ENCODE measurements around the gene CTR9.

Gene CTR9

DNA sequence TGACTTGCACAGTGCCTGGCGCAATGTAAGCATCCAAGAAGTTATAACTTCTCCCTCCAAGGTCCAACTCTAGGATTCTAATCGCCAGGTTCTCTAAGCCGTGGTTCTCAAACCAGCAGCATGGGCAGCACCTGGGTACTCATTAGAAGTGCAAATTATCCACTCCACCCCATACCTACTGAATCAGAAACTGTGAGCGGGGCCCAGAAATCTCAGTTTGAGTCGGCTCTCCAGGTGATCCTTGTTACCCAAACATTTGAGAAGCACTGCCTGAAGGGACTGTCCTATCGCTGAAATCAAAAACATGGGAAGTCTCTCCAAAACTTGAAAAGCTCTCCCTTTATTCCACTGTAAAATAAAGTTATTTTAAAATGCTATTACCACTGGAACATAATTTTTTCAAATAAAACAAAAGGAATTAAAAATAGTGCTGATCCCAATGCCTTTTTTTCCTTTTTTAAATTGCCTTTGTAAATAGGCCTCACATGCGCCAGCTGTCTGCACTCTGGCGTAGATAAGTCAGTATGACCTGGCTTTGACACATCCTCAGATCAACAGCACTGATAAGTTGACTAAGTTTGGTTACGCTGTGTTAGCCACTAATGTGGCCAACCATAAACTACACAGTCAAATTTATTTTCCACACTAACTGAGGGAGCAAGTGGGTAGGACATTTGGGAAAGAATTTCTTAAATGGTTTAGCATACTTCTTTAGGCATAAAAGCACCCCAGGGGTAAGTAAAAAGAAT, 8.4 kb upstream of the CTR9 start:
- peak; percentile 13 for DNase-seq (ENCODE audit: low spot score)

DNA sequence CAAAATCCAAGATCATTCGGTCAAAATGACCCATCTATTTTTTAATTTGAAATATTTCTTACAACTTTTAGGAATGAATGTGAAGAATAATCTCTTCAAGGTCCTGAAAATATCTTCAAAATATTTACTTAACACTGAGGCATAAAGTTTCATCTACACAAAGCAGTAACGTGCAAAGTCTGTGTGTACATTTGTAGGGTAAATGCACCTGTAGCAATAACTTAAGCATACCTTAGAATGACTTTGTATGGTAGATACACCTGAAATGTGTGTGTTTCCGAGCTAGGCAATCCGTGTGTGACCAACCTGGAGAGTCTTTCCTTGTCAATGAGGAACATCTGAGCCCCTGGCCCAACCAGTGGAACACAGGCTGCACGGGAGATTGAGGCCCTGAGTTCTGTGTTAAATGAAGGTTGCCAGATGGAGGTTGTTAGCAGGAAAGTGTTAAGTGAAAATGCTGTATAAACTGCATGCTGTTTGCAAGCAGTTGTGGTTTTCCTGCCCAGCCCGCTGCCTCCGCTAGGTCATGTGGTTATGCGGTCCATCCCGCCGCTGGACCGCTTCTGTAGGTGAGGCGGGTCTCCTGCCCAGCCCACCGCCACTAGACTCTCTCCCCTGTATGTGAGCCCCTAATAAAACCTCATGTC, 7.6 kb upstream of the CTR9 start:
- DNase-seq (ENCODE audit: low spot score), result no peak

DNA sequence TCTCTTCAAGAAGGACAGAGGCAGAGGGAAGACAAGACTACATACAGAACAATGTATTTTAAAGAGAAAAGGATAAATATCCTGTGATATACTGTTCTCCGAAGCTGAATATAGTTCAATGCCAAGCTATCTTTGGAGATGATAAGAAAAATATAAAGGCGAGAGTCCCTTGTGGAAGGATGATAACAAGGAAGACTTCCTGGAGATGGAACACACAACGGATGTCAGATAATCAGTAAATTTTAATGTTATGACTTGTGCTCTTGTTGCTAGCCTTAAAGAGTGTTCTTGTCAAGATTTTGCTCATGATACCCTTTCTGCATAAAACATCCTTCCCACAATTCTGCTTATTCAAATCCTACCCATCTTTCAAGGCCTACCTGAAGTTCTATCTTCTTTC, 6.8 kb upstream of the CTR9 start:
- no peak for DNase-seq (ENCODE audit: low spot score)

DNA sequence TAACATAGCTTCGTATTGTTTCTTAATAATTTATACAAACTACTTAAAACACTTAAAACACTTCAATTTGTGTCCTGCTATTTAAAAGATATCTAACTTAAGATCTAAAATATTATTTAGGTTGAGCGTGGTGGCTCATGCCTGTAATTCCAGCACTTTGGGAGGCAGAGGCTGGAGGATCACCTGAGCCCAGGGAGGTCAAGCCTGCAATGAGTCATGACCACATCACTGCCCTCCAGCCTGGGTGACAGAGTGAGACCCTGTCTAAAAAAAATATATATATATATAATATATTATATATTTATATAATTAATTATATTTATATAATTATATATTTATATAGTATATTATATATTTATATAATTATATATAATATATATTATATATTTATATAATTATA, 4.2 kb upstream of the CTR9 start:
- DNase-seq (ENCODE audit: low spot score), result no peak

DNA sequence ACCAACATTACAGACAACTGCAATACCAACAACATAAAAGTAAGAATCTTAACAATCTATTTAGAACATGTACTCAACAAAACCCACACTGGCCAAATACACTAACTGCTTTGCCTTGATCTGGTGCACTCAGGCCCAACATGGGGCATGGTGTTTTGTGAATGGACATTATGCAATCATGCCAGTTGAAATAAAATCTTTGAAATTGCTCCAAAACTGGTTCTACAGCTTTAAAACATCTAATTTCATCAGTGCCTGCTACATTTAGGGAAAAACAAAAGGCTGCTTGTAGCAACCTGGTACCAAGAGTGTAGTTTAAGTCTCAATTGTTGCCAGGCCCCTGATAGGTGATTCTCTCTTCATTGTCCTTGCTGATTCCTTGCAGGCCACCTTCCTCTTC, 3.3 kb upstream of the CTR9 start:
- no peak for DNase-seq (ENCODE audit: low spot score)

DNA sequence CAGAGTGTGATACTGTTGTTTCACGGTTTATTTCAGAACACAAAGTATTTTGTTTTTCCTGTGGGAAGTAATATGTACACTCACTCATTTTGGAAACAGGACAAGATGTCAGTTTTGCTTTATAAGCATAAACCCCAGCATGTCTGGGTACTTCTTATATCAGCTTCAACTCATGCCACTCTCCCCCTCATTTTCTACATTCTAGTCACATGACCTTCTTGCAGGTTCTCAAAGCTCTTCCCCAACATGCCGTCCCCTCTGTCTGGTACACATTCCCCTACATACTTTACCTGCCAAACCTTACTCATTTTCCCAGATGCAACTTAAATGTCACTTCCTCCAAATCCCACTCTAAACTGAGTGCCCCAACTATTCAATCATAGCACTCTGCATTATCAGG, 1.6 kb upstream of the CTR9 start:
- DNase-seq (ENCODE audit: low spot score), result no peak

DNA sequence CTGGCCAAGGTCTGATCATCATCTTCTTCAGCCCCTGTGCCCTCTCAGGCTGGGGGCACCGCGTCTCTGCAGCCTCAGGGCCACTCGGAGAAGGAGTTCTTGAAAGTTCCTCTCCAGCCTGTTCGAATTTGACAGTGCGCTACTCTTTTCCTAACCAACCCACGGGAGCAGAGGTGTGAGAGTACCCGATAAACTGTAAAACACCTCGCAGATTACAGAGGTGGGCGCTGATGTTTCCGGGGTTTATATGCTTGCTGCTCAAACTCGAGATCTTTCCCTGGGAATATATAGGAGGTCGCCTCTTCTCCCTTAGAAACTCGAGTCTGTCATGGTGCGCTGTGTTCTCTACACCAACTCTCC, 515 bp downstream of the CTR9 start:
- no peak for DNase-seq (ENCODE audit: low spot score)

DNA sequence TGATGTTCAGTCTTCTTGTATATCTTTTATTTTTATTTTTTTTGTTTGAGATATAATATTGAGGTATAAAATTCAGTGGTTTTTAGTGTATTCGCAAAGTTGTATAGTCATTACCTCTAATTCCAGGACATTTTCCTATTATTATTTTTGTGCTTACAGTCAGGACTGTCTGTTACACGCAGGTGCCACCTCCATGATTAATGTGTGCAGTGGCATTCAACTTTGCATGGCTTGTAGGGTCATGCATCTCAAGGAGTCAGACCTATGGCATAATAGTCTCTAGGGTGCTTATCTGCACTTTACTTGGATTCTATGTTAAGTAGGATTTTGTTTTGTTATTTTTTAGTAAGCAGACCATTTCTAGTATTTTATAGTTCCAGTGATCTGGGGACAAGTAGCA, 1.0 kb downstream of the CTR9 start:
- DNase-seq (ENCODE audit: low spot score), result no peak

DNA sequence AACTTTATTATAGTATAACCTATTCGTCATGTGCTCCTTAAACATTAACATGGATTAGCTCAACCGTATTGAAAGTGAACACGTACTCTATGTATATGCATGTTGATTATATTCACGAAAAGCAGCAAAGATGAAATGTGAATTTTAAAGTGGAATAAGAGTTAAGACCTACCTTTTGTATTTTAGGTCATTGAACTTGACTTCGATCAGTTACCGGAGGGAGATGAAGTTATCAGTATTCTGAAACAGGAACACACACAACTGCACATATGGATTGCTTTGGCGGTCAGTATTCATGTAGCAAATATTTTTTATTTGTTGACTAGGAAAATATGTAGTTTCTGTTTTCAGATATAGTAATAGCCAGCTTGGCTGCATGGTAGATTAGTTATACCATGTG, 1.4 kb downstream of the CTR9 start:
- DNase-seq (ENCODE audit: low spot score), result no peak

DNA sequence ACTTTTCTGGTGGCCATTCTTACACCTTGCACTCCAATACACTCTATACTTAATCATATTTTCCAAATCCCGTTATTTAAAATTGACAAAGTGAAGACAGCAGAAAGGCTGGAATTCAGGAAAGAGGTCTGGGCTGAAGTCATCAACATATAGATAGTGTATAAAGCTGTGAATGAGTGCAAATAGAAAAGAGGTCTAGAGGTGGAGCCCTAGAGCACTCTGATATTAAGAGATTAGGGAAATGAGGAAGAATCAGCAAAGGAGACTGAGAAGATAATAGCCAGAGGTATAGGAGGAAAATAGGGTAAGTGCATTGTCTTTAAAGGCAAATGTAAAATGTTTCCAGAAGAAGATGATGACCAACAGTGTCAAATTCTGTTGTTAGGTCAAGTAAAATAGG, 7.9 kb downstream of the CTR9 start:
- no peak for DNase-seq (ENCODE audit: low spot score)

DNA sequence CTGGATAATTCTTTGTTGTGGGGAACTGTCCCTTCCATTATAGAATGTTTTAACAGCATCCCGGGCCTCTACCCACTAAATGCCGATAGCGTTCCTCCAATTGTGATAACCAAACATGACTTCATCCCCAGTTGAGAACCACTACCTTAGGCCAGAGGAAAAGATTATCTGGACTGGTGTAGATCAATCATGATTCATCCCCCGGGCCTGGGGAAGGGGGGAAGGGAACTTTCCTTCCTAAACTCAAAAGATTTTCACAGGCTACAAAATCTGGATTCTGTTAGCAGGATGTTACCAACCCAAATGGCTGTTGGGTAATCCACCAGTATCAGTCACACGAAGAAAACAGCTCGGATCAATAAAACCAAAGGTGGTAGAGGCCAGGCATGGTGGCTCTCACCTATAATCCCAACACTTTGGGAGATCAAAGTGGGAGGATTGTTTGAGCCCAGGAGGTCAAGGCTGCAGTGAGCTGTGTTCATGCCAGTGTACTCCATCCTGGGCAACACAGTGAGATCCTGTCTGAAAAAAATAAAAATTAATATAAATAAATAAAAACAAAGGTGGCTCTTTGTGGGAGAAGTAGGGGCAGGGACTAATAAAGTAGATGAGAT, 10.1 kb downstream of the CTR9 start:
- no peak for DNase-seq (ENCODE audit: low spot score)

DNA sequence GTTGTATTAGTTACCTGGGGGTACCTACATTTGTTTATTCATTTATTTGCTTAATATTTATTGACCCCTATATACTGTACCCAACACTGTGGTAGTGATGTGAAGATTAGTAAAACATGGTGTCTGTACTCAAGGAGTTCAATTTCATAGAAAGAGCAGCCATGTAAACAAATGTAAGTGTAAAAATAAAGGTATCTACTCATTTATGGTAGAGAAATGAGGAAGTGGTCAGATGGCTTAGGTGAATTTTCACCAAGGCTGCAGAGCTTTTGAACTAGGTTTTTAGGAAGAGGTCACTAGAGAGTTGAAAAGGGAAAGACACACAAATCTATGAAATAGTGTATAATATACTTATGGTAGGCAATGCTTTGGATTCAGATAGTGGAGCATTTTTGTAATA, 11.1 kb downstream of the CTR9 start:
- DNase-seq (ENCODE audit: low spot score), result no peak

DNA sequence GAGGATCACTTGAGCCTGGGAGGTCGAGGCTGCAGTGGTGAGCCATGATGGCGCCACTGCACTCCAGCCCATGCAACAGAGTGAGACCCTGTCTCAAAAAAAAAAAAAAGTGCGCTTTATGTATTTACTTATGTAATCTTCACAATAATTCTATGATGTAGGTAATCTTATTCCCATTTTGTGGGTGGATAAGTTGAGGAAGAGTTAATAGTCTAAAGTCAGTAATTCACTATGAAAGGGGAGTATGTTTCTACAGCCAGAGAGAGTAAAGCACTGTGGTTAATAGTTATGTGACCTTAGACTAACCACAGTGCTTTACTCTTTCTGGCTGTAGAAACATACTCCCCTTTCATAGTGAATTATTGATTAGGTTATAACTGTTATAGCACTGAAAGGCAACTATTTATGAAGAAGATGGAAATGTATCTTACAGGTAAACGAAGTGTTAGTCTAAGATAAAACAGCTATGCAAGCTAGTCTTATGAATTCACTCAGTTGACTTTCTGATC, 11.9 kb downstream of the CTR9 start:
- no peak for DNase-seq (ENCODE audit: low spot score)

DNA sequence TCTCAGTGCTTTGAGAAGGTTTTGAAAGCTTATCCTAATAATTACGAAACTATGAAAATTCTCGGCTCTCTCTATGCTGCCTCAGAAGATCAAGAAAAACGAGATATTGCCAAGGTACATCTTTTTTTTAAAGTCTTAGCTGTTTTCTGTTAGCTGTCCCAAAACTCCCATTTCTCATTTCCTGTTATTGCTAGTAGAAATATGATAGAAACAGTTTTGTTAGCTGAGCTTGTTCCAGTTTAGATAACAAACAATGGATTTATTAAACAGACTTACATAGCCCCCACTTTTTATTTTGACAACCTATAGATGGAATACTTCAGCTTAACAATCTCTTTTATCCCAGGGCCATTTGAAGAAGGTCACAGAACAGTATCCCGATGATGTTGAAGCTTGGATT, 12.7 kb downstream of the CTR9 start:
- no peak for DNase-seq (ENCODE audit: low spot score)

DNA sequence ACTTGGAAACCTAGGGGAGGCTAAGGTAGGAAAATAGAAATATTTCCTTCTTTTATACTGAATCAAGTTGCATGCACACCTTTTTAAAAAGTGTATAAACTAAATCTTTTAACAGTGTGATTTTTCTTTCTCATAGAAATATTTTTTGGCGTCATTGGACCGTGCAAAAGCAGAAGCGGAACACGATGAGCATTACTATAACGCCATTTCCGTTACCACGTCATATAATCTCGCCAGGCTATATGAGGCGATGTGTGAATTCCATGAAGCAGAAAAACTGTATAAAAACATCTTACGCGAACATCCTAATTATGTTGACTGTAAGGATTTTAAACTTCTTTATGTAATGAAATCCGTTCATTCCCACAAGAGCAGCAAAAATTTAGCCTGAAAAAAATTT, 13.4 kb downstream of the CTR9 start:
- no peak for DNase-seq (ENCODE audit: low spot score)

DNA sequence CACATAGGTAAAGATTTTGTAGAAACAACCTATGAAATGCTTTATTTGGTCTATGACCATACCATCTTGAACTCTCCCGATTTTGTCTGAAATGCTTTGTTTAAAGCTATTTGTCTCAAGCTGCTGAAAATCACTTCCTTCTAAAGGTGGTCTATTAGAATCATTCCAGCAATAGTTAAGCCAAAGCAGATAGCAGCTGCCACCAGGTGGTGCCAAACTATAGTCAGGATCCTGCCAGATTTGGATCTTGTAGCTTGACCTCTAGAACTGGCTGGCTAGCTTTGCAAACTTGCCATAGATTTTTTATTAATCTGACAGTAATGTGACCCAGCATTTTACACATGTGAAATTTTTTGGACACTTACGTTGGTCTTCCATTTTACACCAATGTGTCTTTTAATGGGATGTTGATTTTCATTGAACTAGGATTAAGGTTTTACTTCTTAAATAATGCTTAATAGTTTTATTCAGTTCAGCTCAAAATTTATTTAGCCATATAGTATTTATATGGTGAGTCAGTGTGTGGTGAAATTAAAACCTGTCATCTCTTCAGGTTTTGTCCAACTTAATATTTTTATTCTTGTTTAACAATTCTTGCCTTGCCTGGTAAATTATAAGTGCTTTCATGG, 19.7 kb downstream of the CTR9 start:
- no peak for DNase-seq (ENCODE audit: low spot score)

DNA sequence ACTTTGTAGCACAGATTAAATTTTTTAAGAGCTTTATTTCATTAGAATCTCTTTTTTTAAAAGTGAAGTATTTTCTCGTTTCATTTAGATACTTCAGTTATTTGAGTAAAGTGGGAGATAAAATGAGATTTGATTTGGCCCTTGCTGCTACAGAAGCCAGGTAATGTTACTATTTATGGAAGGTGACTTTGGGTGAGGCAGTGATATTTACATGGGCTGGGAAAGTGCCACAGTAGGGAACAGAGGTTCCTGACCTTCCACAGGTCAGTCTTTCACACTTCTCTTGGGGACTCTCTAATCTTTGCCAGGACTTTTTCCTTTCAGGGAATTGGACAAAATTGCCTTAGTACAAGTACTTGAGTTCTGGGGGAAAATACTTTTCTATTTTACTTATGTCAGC, 20.4 kb downstream of the CTR9 start:
- no peak for DNase-seq (ENCODE audit: low spot score)

DNA sequence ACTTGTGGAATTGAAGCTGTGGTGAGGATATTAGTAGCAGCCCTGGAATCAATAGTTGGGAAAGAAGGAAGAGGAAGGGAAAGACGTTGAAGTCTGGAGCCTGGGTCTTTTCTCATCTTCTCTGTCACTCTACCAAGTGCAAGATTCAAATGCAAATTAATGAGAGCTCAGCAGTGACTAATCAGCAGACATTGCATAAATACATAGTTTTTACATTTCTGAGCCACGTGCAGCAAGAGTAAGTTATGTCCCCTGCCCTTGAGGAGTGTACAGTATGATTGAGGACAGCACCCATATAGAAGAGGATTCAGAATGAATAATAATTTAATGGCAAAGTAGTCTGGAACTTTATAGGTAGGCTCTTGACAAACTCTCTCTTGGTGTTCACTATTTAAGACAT, 23.8 kb downstream of the CTR9 start:
- DNase-seq (ENCODE audit: low spot score), result no peak

DNA sequence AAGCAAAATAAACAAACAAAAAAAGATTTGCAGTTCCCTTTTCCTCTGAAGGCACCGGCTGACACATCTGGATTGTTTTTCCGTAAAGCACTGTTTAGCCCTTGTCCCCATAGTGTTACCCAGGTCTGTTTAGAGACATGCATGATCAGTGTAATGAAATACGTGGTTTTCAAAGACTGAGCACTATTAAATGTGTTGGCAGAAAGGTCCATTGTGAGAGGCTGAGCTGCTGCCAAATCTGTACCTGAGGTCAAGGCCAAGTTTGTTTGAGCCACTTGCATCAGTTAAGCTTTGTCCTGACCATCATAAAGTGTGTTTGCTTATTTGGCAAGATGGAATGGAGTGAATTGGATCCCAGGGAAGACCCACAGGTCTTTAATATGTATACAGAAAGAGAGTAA, 26.3 kb downstream of the CTR9 start:
- no peak for DNase-seq (ENCODE audit: low spot score)

DNA sequence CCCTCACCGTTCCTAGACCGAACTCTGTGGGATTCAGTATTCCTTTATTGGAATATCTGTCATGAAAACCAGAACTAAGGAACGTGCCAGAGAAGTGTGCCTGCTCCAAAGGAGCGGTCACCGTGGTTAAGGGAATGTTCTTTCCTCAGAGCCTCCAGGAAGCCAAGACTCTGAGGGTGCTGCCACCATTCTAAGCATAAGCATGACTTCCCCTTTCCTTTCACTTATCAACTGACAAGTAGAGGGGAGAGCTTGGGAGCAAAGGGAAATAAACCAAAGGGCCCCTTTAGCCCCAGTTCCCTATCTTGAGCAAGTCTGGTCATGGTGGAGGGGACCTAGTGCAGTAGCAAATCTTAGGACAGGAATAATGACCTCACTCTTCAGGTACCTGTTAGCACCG, 26.8 kb downstream of the CTR9 start:
- no peak for DNase-seq (ENCODE audit: low spot score)

DNA sequence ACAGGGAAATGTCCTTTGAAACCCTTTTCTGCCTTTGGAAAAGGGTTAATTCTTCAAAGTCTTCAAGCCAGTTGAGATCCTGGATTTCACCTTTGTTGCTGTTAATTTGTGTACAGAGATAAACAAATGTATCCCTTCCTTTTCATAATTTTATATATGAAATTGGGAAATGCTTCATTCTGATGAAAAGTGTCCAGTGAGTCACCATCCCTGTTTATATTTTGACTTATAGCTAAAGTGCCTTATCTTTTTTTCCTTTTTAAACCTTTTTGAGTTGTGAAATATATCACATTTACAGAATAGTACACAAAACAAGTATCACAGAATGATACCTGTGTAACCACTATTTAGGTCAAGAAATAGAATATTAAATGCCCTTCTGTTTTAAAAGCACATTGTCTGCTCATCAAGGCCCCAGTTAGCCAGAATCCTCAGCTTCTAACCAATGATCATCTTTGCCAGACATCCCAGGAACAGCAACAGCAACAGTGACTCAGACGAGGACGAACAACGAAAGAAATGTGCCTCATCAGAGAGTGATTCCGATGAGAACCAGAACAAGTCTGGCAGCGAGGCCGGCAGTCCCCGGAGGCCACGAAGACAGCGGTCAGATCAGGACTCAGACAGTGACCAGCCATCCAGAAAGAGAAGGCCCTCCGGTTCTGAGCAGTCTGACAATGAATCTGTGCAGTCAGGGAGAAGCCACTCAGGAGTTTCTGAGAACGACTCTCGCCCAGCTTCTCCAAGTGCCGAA, 27.3 kb downstream of the CTR9 start:
- no peak for DNase-seq (ENCODE audit: low spot score)

DNA sequence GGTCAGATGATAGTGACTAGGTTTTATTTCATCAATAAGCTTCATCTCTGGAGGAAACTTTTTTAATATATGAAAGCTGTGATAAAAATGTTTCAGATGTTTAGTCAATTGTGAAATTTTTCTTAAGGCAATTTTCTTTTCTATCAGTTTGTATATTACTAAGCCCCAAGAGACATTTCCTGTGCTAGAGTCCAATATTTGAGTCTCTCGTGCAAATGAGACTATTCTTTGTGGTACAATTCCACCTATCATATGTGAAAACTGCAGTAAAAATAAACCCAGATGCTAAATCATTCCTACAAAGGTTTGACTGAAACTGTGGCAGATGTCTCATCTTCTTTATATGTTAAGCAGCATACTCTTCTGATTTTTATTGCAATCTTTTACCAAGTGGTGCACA, 28.0 kb downstream of the CTR9 start:
- DNase-seq (ENCODE audit: low spot score), result no peak

Measured in kidney capillary endothelial cell (primary cell).